Endothelial cell of umbilical vein (primary cell): ENCODE results near the gene SPRYD7. TPM values are rescaled to one million over a fixed set of nuclear protein-coding genes. Genes with fewer than 3 reads are reported as not detected.
"Not testable (repeated sequence)": the region's sequence is repeated elsewhere in the genome, so short reads cannot be mapped to it uniquely, and the experiment has no call there.

Source experiments
- BruUV-seq: library from RNA; stranded (reverse); fragments of 400-500 nt; replicated peaks from 2 replicates; lab custom pipeline; 2021; lab: Mats Ljungman, UMichigan
- CTCF ChIA-PET: fragments of 300-600, 350-600 bp; sonication (Branson Sonifier 250); formaldehyde crosslinking; loops from one replicate; lab custom pipeline; 2021; ENCODE audit warnings: antibody characterized with exemption, inconsistent platforms; lab: Charles Lee
- POLR2A ChIA-PET: fragments of 300-600, 350-600 bp; sonication (Branson Sonifier 250); formaldehyde crosslinking; loops from one replicate; lab custom pipeline; 2021; ENCODE audit warnings: antibody characterized with exemption, inconsistent platforms; lab: Charles Lee
- DNase-seq: peaks from one replicate; pipeline ENCODE4 v3.0.0-alpha.2; 2011; ENCODE audit warnings: low read depth, low spot score
- FAIRE-seq: peaks from 2 replicates; lab custom pipeline; 2011; peaks lifted over from hg19 to GRCh38; lab: Jason Lieb, UNC
- H2AFZ ChIP-seq: 2 replicates; pipeline ENCODE4 v1.6.0; 2012; ENCODE audit warnings: low read depth, low read length, control low read depth, inconsistent platforms
- H3K27ac ChIP-seq: 2 replicates; pipeline ENCODE4 v1.5.1; 2011; ENCODE audit warnings: low read depth, mild to moderate bottlenecking, control low read depth, low read length, moderate library complexity; ENCODE audit not compliant: insufficient read depth
- H3K27me3 ChIP-seq, 2 experiments: 2 replicates each; pipeline versions ENCODE4 v1.6.0 to v1.6.1; 2011; ENCODE audit warnings: low read length in 2 of 2, mixed read lengths in 1 of 2; ENCODE audit not compliant: control insufficient read depth in 2 of 2, insufficient read depth in 2 of 2
- H3K36me3 ChIP-seq, 2 experiments: 2 replicates in 1 of 2; 3 replicates in 1 of 2; pipeline ENCODE4 v1.5.1; 2011; ENCODE audit warnings: low read length in 2 of 2, mild to moderate bottlenecking in 1 of 2, moderate library complexity in 1 of 2; ENCODE audit not compliant: control insufficient read depth in 2 of 2, insufficient read depth in 2 of 2; ENCODE audit errors: extremely low read depth in 1 of 2
- H3K4me1 ChIP-seq: 3 replicates; pipeline ENCODE4 v1.5.1; 2011; ENCODE audit warnings: mild to moderate bottlenecking, low read length; ENCODE audit not compliant: control insufficient read depth, insufficient read depth; ENCODE audit errors: extremely low read depth
- H3K4me2 ChIP-seq: 2 replicates; pipeline ENCODE4 v1.6.1; 2011; ENCODE audit warnings: low read length, control low read depth, mixed read lengths; ENCODE audit not compliant: insufficient read depth
- H3K4me3 ChIP-seq, 3 experiments: fragments of 200-600 bp in 1 of 3; sonication (generic), shearing (Covaris generic) in 1 of 3; replicated peaks in 1 of 3; 2 replicates each; pipeline ENCODE4 v1.5.1; 2011 to 2016; ENCODE audit warnings: control low read depth in 3 of 3, low read length in 3 of 3, mild to moderate bottlenecking in 2 of 3, inconsistent platforms in 1 of 3, low read depth in 1 of 3, moderate library complexity in 1 of 3; ENCODE audit not compliant: insufficient read depth in 1 of 3
- H3K79me2 ChIP-seq: 2 replicates; pipeline ENCODE4 v1.6.0; 2012; ENCODE audit warnings: low read length, inconsistent platforms; ENCODE audit not compliant: control insufficient read depth, insufficient read depth
- H3K9ac ChIP-seq: replicated peaks from 2 replicates; pipeline ENCODE3; 2011; ENCODE audit warnings: low read length, control low read depth; ENCODE audit not compliant: insufficient read depth; ENCODE audit errors: extremely low read depth
- H3K9me1 ChIP-seq: replicated peaks from 3 replicates; pipeline ENCODE4 v1.6.0; 2011; ENCODE audit warnings: mild to moderate bottlenecking, low read length; ENCODE audit not compliant: control insufficient read depth, insufficient read depth; ENCODE audit errors: extremely low read depth
- H3K9me3 ChIP-seq: replicated peaks from 2 replicates; pipeline ENCODE4 v1.5.1; 2012; ENCODE audit warnings: low read length, inconsistent platforms; ENCODE audit not compliant: control insufficient read depth, insufficient read depth
- H4K20me1 ChIP-seq: replicated peaks from 2 replicates; pipeline ENCODE3; 2011; ENCODE audit warnings: mild to moderate bottlenecking, low read length; ENCODE audit not compliant: control insufficient read depth, insufficient read depth; ENCODE audit errors: extremely low read depth
- FOS ChIP-seq: IDR thresholded peaks from 2 replicates; pipeline ENCODE4 v1.6.1; 2011; ENCODE audit warnings: mild to moderate bottlenecking, low read length, moderate library complexity, borderline replicate concordance; ENCODE audit not compliant: insufficient read depth
- GATA2 ChIP-seq: IDR thresholded peaks from 2 replicates; pipeline ENCODE4 v1.7.0; 2011; ENCODE audit warnings: low read depth, mild to moderate bottlenecking, moderate library complexity, mixed read lengths, low read length; ENCODE audit not compliant: insufficient read length, insufficient read depth
- JUN ChIP-seq: IDR thresholded peaks from 2 replicates; pipeline ENCODE4 v1.6.1; 2011; ENCODE audit warnings: borderline replicate concordance, low read depth; ENCODE audit not compliant: insufficient read length, insufficient read depth
- MAX ChIP-seq: IDR thresholded peaks from 2 replicates; pipeline ENCODE4 v1.6.1; 2011; ENCODE audit not compliant: insufficient read depth, insufficient read length
- POLR2A ChIP-seq: IDR thresholded peaks from 2 replicates; pipeline ENCODE4 v1.6.1; 2012; ENCODE audit warnings: low read depth, mild to moderate bottlenecking, control low read depth, low read length
- POLR2AphosphoS5 ChIP-seq: IDR thresholded peaks from 2 replicates; pipeline ENCODE4 v1.6.1; 2012; ENCODE audit warnings: low read depth, mild to moderate bottlenecking, control low read depth, low read length, moderate library complexity; ENCODE audit not compliant: insufficient read depth
- dilution Hi-C: fragments of 300-500 bp; cut with MboI; formaldehyde crosslinking; loops from one replicate; pipeline ENCODE4 v1.15.0; 2019; ENCODE audit warnings: low sequenced_read_pairs; ENCODE audit not compliant: extremely low pct_ligation_motif_present
- intact Hi-C: fragments of 100-400 bp; cut with micrococcal nuclease; formaldehyde crosslinking; loops from one replicate; pipeline ENCODE4 v1.10.0; 2022
- polyA plus RNA-seq, 4 experiments: library from polyadenylated mRNA; depleted of rRNA in 3 of 4; stranded (reverse) in 3 of 4; unstranded in 1 of 4; fragments of >200 nt; gene quantifications; 2 replicates each; pipeline versions ENCODE4 v1.2.1 to v1.2.3, GENCODE V29; 2011 to 2012; ENCODE audit warnings: missing spikeins in 1 of 4
- total RNA-seq: library from RNA; stranded (reverse); gene quantifications from 2 replicates; pipeline ENCODE4 v1.2.3, GENCODE V29; 2021
- TF ChIP-seq, protein P1 (sequence below), 2 donors: IDR thresholded peaks; 1 replicate in 1 of 2; 2 replicates in 1 of 2; pipeline ENCODE4 v1.5.1; 2011; ENCODE audit warnings: low read length in 2 of 2, mild to moderate bottlenecking in 2 of 2, moderate library complexity in 2 of 2, control low read depth in 1 of 2, inconsistent platforms in 1 of 2, low read depth in 1 of 2; ENCODE audit not compliant: insufficient read depth in 1 of 2; ENCODE audit errors: extremely low read depth in 1 of 2

The SPRYD7 gene
- total and polyA plus RNA-seq, 2 donors (not counting 3 experiments of a cell fraction or from before 2014, with no cell fraction given) = 2.9 to 7.5 TPM

DNA sequence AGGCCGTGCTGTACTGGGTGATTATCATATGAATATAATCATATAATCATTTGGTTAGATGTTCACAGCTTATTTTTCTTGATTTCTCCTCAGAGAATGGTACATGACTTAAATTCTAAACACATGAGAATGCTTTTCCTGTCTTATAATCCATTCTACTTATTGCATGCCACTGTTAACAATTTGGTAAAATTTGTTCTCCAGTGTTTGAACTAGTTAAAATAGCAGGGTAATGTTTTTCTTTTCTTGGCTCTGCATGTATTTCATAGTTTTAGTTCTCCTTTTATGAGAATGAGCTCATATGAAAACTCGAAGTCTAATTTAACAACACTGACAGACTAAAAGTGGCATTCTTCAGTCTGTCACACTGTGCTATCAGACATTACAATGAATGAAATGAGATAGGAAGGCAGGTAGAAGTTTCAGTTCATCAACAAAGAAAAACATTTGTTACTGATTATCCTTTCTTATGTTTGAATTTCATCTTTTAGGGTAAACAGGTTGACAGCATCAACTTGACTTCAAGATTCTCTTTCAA is 10.2 kb downstream of the SPRYD7 start:
- FAIRE-seq (no peak), DNase-seq (no peak)
- H3K9me1 ChIP-seq = no peaks in the 10 kb centered on the region
- no peak overlapping the region for H2AFZ ChIP-seq
- CTCF ChIA-PET = interaction anchor here (0.8 kb wide), 1 partner anchor 11 kb away, joined by 3 read pairs; the partner anchor contains the start of gene SPRYD7
- H3K9me3 ChIP-seq = no peaks in the 10 kb centered on the region
- BruUV-seq = no TSS peak
- dilution Hi-C loops (no loop called here), intact Hi-C loops (no loop called here)
- H3K4me3 ChIP-seq = no peak overlapping the region
- no peaks in the 10 kb centered on the region for H3K79me2 ChIP-seq
- H3K4me2 ChIP-seq = no peak overlapping the region
- TF ChIP-seq GATA2 = no peak
- TF ChIP-seq POLR2AphosphoS5 = no peak
- TF ChIP-seq FOS = no peak
- no peak overlapping the region for H3K27ac ChIP-seq
- H3K9ac ChIP-seq = no peak overlapping the region
- H3K27me3 ChIP-seq = no peaks in the 10 kb centered on the region
- H3K36me3 ChIP-seq = peaks cover 4 to 5% of the 10 kb centered on the region in 2 experiments
- no peaks in the 10 kb centered on the region for H4K20me1 ChIP-seq
- H3K4me1 ChIP-seq = no peaks in the 10 kb centered on the region
- POLR2A ChIA-PET = no interaction called here

GRCh38 chr13:49922301-49922700 is 13.8 kb downstream of the SPRYD7 start:
- BruUV-seq = no TSS peak
- peaks cover 0 to 4% of the 10 kb centered on the region in 2 experiments for H3K36me3 ChIP-seq
- no peak for TF ChIP-seq JUN
- TF ChIP-seq MAX = no peak
- TF ChIP-seq POLR2AphosphoS5 = no peak
- no peak for TF ChIP-seq POLR2A
- TF ChIP-seq, protein P1, sequence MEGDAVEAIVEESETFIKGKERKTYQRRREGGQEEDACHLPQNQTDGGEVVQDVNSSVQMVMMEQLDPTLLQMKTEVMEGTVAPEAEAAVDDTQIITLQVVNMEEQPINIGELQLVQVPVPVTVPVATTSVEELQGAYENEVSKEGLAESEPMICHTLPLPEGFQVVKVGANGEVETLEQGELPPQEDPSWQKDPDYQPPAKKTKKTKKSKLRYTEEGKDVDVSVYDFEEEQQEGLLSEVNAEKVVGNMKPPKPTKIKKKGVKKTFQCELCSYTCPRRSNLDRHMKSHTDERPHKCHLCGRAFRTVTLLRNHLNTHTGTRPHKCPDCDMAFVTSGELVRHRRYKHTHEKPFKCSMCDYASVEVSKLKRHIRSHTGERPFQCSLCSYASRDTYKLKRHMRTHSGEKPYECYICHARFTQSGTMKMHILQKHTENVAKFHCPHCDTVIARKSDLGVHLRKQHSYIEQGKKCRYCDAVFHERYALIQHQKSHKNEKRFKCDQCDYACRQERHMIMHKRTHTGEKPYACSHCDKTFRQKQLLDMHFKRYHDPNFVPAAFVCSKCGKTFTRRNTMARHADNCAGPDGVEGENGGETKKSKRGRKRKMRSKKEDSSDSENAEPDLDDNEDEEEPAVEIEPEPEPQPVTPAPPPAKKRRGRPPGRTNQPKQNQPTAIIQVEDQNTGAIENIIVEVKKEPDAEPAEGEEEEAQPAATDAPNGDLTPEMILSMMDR (IDR thresholded peaks at IDR 0.05; ENCODE audit: extremely low read depth in 1 of 2, insufficient read depth in 1 of 2, low read depth in 1 of 2, low read length in 2 of 2) = no peak
- no peak for TF ChIP-seq GATA2
- no peak for TF ChIP-seq FOS
- no peaks in the 10 kb centered on the region for H3K4me1 ChIP-seq
- H3K9me3 ChIP-seq = no peaks in the 10 kb centered on the region
- no peaks in the 10 kb centered on the region for H3K9me1 ChIP-seq
- intact Hi-C loops (no loop called here), dilution Hi-C loops (no loop called here)
- no peak overlapping the region for H3K4me3 ChIP-seq
- H4K20me1 ChIP-seq = no peaks in the 10 kb centered on the region
- H3K27ac ChIP-seq = no peak overlapping the region
- no peaks in the 10 kb centered on the region for H3K79me2 ChIP-seq
- H3K4me2 ChIP-seq = no peak overlapping the region
- DNase-seq (no peak), FAIRE-seq (no peak)
- H3K9ac ChIP-seq = no peak overlapping the region
- no peak overlapping the region for H2AFZ ChIP-seq
- no peaks in the 10 kb centered on the region for H3K27me3 ChIP-seq
- POLR2A ChIA-PET = no interaction called here
- CTCF ChIA-PET = interaction anchor here (1.1 kb wide), 2 partner anchors 14 to 990 kb away, joined by 3 to 5 read pairs; partner anchors contain the start of gene SPRYD7

- POLR2A ChIA-PET, H3K9me3 ChIP-seq, H3K4me1 ChIP-seq, H3K9me1 ChIP-seq, H3K36me3 ChIP-seq, H3K4me2 ChIP-seq, H3K27me3 ChIP-seq, H3K9ac ChIP-seq, CTCF ChIA-PET, intact Hi-C loops, H2AFZ ChIP-seq, H3K79me2 ChIP-seq, DNase-seq, FAIRE-seq, H4K20me1 ChIP-seq, dilution Hi-C loops, H3K4me3 ChIP-seq, H3K27ac ChIP-seq, BruUV-seq: not testable (repeated sequence)
Measured at GRCh38 chr13:49920969-49921368, 15.2 kb downstream of the SPRYD7 start.
